GM12801 (cell line): Measurements from ENCODE around the gene KDELR1.

Source experiments
- CTCF ChIP-seq: IDR thresholded peaks from one replicate; pipeline ENCODE4 v1.5.1; 2011; ENCODE audit warnings: control low read depth; ENCODE audit not compliant: insufficient read length; ENCODE audit errors: extremely low read depth

KDELR1 gene

GRCh38 chr19:48396016-48396823 is 4.9 kb upstream of the KDELR1 start:
- no peak for TF ChIP-seq CTCF

GRCh38 chr19:48395499-48395898 is 4.1 kb upstream of the KDELR1 start:
- no peak for TF ChIP-seq CTCF

- no peak for TF ChIP-seq CTCF
These were observed 3.8 kb upstream of the KDELR1 start for GRCh38 chr19:48395170-48395455.

- TF ChIP-seq CTCF, result no peak
These were observed 3.2 kb upstream of the KDELR1 start for GRCh38 chr19:48394331-48395169.

- no peak for TF ChIP-seq CTCF
These were observed 2.4 kb upstream of the KDELR1 start, which contains the start of gene GRIN2D for GRCh38 chr19:48393559-48394330. Gene GRIN2D, plus strand, starts transcription at chr19:48393668. Its CDS starts 4,725 bp downstream, at chr19:48398393.

GRCh38 chr19:48392860-48393558 is 1.7 kb upstream of the KDELR1 start:
- no peak for TF ChIP-seq CTCF
